GM12878 (cell line): ENCODE data around the gene PPIC. TPM values are rescaled to one million over a fixed set of nuclear protein-coding genes. Genes with fewer than 3 reads are reported as not detected.

Experiments
- ATAC-seq: fragments of 200-7000 bp; cut with Tn5 transposase; 3 replicates; pipeline ENCODE4 v1.9.1; 2020; ENCODE audit warnings: mild to moderate bottlenecking, moderate library complexity
- BruUV-seq: library from RNA; stranded (reverse); fragments of 400-500 nt; replicated peaks from 2 replicates; lab custom pipeline; 2021; lab: Mats Ljungman, UMichigan
- CTCF ChIA-PET: fragments of 300-600 bp; sonication (Branson Sonifier 250); formaldehyde crosslinking; extraction: SDS; loops from one replicate; lab custom pipeline; 2021; ENCODE audit warnings: inconsistent platforms; lab: Yijun Ruan, JAX
- POLR2A ChIA-PET: fragments of 350-600 bp; formaldehyde crosslinking; extraction: SDS; loops from one replicate; lab custom pipeline; 2021; ENCODE audit warnings: inconsistent platforms; lab: Charles Lee
- RAD21 ChIA-PET: fragments of 300-600 bp; sonication (Branson Sonifier 250); formaldehyde crosslinking; loops from one replicate; lab custom pipeline; 2023; ENCODE audit warnings: antibody characterized with exemption; ENCODE audit not compliant: unreplicated experiment; lab: Charles Lee
- SMC1A ChIA-PET: fragments of 300-600 bp; sonication (Branson Sonifier 250); formaldehyde crosslinking; loops from one replicate; lab custom pipeline; 2023; ENCODE audit not compliant: unreplicated experiment, uncharacterized antibody; lab: Charles Lee
- DNase-seq: peaks from one replicate; pipeline ENCODE4 v3.0.0-alpha.2; 2011; ENCODE audit warnings: low read depth, low spot score
- FAIRE-seq: peaks from 3 replicates; lab custom pipeline; 2011; peaks lifted over from hg19 to GRCh38; lab: Jason Lieb, UNC
- H2AFZ ChIP-seq: 2 replicates; pipeline ENCODE4 v1.6.0; 2011; ENCODE audit warnings: low read depth, low read length, control low read depth; ENCODE audit not compliant: control insufficient read depth
- H3K27ac ChIP-seq: 2 replicates; pipeline ENCODE4 v1.5.1; 2011; ENCODE audit warnings: control low read depth; ENCODE audit not compliant: control insufficient read depth, insufficient read depth
- H3K27me3 ChIP-seq, 2 experiments: replicated peaks in 1 of 2; 2 replicates each; pipeline versions ENCODE4 v1.6.0 to v1.6.1; 2011; ENCODE audit warnings: low read length in 1 of 2; ENCODE audit not compliant: control insufficient read depth in 2 of 2, insufficient read depth in 2 of 2
- H3K36me3 ChIP-seq, 2 experiments: 2 replicates each; pipeline ENCODE4 v1.5.1; 2011; ENCODE audit warnings: low read length in 1 of 2; ENCODE audit not compliant: control insufficient read depth in 2 of 2, insufficient read depth in 2 of 2
- H3K4me1 ChIP-seq: 2 replicates; pipeline ENCODE4 v1.6.1; 2011; ENCODE audit warnings: mild to moderate bottlenecking, low read length, moderate library complexity, mixed read lengths; ENCODE audit not compliant: control insufficient read depth, insufficient read depth
- H3K4me2 ChIP-seq: 2 replicates; pipeline ENCODE4 v1.6.0; 2011; ENCODE audit warnings: control low read depth; ENCODE audit not compliant: control insufficient read depth, insufficient read depth
- H3K4me3 ChIP-seq: fragments of 200-600 bp; sonication (generic); 2 replicates; pipeline ENCODE4 v1.5.1; 2016
- H3K79me2 ChIP-seq: 2 replicates; pipeline ENCODE4 v1.6.0; 2011; ENCODE audit warnings: low read length; ENCODE audit not compliant: control insufficient read depth, insufficient read depth
- H3K9ac ChIP-seq: 2 replicates; pipeline ENCODE4 v1.8.0; 2011; ENCODE audit warnings: low read length, control low read depth, mixed read lengths; ENCODE audit not compliant: control insufficient read depth, insufficient read depth
- H3K9me3 ChIP-seq: replicated peaks from 3 replicates; pipeline ENCODE4 v1.5.1; 2011; ENCODE audit warnings: mild to moderate bottlenecking, low read length; ENCODE audit not compliant: control insufficient read depth, insufficient read depth
- H4K20me1 ChIP-seq: 2 replicates; pipeline ENCODE4 v1.6.0; 2011; ENCODE audit not compliant: control insufficient read depth, insufficient read depth
- BACH1 ChIP-seq: fragments of 450-650 bp; IDR thresholded peaks from 2 replicates; pipeline ENCODE4 v1.6.1; 2017; ENCODE audit warnings: mild to moderate bottlenecking, borderline replicate concordance
- BHLHE40 ChIP-seq, 2 experiments: fragments of 450-650 bp in 1 of 2; IDR thresholded peaks; 2 replicates each; pipeline ENCODE4 v1.6.1; 2011 to 2017; ENCODE audit warnings: low read depth in 2 of 2, borderline replicate concordance in 1 of 2, improper control_type of control experiment in 1 of 2, low read length in 1 of 2, mild to moderate bottlenecking in 1 of 2
- MYB ChIP-seq: fragments of 150-350 bp; IDR thresholded peaks from 2 replicates; pipeline ENCODE4 v1.6.1; 2014; ENCODE audit warnings: mild to moderate bottlenecking, low read depth, low read length, borderline replicate concordance
- RAD21 ChIP-seq: IDR thresholded peaks from 2 replicates; pipeline ENCODE4 v1.6.1; 2011; ENCODE audit warnings: mild to moderate bottlenecking, low read depth, low read length, moderate library complexity; ENCODE audit not compliant: insufficient read depth
- SMAD1 ChIP-seq: fragments of 450-650 bp; IDR thresholded peaks from 2 replicates; pipeline ENCODE4 v1.6.1; 2018; ENCODE audit warnings: mild to moderate bottlenecking, low read depth; ENCODE audit not compliant: partially characterized antibody
- WGBS: methylation state at CpG from one replicate; pipeline ENCODE4 v1.1.6; 2016; ENCODE audit warnings: low lambda C conversion rate; ENCODE audit not compliant: insufficient replicate concordance, insufficient coverage; ENCODE audit errors: missing lambda C conversion rate; 5-methylcytosine and 5-hydroxymethylcytosine counted together
- in situ Hi-C: fragments of 300-500 bp; cut with MboI; formaldehyde crosslinking; loops from 9 replicates; pipeline ENCODE4 v1.14.3; 2018; ENCODE audit warnings: mixed read lengths
- intact Hi-C: fragments of 100-400 bp; cut with micrococcal nuclease; formaldehyde crosslinking; loops from one replicate; pipeline ENCODE4 v1.14.2; 2022; ENCODE audit not compliant: unreplicated experiment
- polyA plus RNA-seq, 11 experiments: library from polyadenylated mRNA; depleted of rRNA in 4 of 11; unstranded in 6 of 11; stranded (reverse) in 5 of 11; fragments of >200 nt; fragmentation: Nextera tagmentation in 4 of 11; fragmentation: Illumina TruSeq in 1 of 11; extraction: Ambion mirVana in 4 of 11; extraction: Trizol in 1 of 11; gene quantifications; 1 replicate in 1 of 11; 2 replicates in 10 of 11; pipeline versions ENCODE4 v1.2.1 to v1.2.3, GENCODE V29; 2011 to 2016; ENCODE audit warnings: inconsistent platforms in 2 of 11, missing spikeins in 2 of 11, low read depth in 1 of 11
- total RNA-seq, 4 experiments: library from RNA; depleted of rRNA in 3 of 4; stranded (reverse); fragments of >200 nt in 3 of 4; fragmentation: Illumina TruSeq in 1 of 4; extraction: Trizol in 1 of 4; gene quantifications; 2 replicates each; pipeline versions ENCODE4 v1.2.1 to v1.2.3, GENCODE V29; 2013 to 2021
- TF ChIP-seq, protein P1 (sequence below): fragments of 450-650 bp; IDR thresholded peaks from 2 replicates; pipeline ENCODE4 v1.6.1; 2018; ENCODE audit warnings: borderline replicate concordance, mild to moderate bottlenecking; ENCODE audit not compliant: partially characterized antibody
- TF ChIP-seq, protein P2 (sequence below): fragments of 150-350 bp; IDR thresholded peaks from 2 replicates; pipeline ENCODE4 v1.6.1; 2016; ENCODE audit warnings: low read depth, low read length

PPIC gene
- total and polyA plus RNA-seq, 10 of the 15 experiments (the other 5 are each of a cell fraction or from before 2014, with no cell fraction given): 0.12 to 0.21 TPM; not detected in 8

GRCh38 chr5:123000731-123001130, 35.8 kb downstream of the PPIC start:
- in situ Hi-C loops (loop anchor here (5.0 kb wide), 2 partner anchors 103 to 483 kb away; no protein-coding TSS in a partner anchor), intact Hi-C loops (loop anchor here (1.0 to 10.0 kb wide), 5 partner anchors 103 to 808 kb away; no protein-coding TSS in a partner anchor)
- H3K36me3 ChIP-seq: no peaks in the 10 kb centered on the region
- WGBS: 87% methylated on average over 1 of the region's 1 CpG
- H3K79me2 ChIP-seq: no peaks in the 10 kb centered on the region
- SMC1A ChIA-PET: interaction anchor here (0.9 kb wide), 1 partner anchor 12 kb away, joined by 3 read pairs; no protein-coding TSS in a partner anchor
- CTCF ChIA-PET: interaction anchor here (0.6 to 1.9 kb wide), 4 partner anchors 8 to 484 kb away, joined by 3 to 11 read pairs (median 5); no protein-coding TSS in a partner anchor
- H3K27ac ChIP-seq: no peak overlapping the region
- H3K4me3 ChIP-seq: no peak overlapping the region
- BruUV-seq: no TSS peak
- H3K9ac ChIP-seq: no peak overlapping the region
- no peak for DNase-seq
- RAD21 ChIA-PET: interaction anchor here (1.2 kb wide), 1 partner anchor 485 kb away, joined by 7 read pairs; no protein-coding TSS in a partner anchor
- H4K20me1 ChIP-seq: no peaks in the 10 kb centered on the region
- no peaks in the 10 kb centered on the region for H3K9me3 ChIP-seq
- ATAC-seq: no peak
- no peak for FAIRE-seq
- H3K27me3 ChIP-seq: no peaks in the 10 kb centered on the region
- H2AFZ ChIP-seq: no peak overlapping the region
- TF ChIP-seq, protein P1, sequence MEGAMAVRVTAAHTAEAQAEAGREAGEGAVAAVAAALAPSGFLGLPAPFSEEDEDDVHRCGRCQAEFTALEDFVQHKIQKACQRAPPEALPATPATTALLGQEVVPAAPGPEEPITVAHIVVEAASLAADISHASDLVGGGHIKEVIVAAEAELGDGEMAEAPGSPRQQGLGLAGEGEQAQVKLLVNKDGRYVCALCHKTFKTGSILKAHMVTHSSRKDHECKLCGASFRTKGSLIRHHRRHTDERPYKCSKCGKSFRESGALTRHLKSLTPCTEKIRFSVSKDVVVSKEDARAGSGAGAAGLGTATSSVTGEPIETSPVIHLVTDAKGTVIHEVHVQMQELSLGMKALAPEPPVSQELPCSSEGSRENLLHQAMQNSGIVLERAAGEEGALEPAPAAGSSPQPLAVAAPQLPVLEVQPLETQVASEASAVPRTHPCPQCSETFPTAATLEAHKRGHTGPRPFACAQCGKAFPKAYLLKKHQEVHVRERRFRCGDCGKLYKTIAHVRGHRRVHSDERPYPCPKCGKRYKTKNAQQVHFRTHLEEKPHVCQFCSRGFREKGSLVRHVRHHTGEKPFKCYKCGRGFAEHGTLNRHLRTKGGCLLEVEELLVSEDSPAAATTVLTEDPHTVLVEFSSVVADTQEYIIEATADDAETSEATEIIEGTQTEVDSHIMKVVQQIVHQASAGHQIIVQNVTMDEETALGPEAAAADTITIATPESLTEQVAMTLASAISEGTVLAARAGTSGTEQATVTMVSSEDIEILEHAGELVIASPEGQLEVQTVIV: no peak
- TF ChIP-seq BACH1 (no peak), RAD21 (no peak), BHLHE40 (IDR thresholded peaks at IDR 0.05; ENCODE audit: borderline replicate concordance in 1 of 2, low read depth in 2 of 2, low read length in 1 of 2) (no peak), SMAD1 (no peak), MYB (no peak)
- TF ChIP-seq, protein P2, sequence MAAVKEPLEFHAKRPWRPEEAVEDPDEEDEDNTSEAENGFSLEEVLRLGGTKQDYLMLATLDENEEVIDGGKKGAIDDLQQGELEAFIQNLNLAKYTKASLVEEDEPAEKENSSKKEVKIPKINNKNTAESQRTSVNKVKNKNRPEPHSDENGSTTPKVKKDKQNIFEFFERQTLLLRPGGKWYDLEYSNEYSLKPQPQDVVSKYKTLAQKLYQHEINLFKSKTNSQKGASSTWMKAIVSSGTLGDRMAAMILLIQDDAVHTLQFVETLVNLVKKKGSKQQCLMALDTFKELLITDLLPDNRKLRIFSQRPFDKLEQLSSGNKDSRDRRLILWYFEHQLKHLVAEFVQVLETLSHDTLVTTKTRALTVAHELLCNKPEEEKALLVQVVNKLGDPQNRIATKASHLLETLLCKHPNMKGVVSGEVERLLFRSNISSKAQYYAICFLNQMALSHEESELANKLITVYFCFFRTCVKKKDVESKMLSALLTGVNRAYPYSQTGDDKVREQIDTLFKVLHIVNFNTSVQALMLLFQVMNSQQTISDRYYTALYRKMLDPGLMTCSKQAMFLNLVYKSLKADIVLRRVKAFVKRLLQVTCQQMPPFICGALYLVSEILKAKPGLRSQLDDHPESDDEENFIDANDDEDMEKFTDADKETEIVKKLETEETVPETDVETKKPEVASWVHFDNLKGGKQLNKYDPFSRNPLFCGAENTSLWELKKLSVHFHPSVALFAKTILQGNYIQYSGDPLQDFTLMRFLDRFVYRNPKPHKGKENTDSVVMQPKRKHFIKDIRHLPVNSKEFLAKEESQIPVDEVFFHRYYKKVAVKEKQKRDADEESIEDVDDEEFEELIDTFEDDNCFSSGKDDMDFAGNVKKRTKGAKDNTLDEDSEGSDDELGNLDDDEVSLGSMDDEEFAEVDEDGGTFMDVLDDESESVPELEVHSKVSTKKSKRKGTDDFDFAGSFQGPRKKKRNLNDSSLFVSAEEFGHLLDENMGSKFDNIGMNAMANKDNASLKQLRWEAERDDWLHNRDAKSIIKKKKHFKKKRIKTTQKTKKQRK: no peak
- H3K4me2 ChIP-seq: no peak overlapping the region
- no peaks in the 10 kb centered on the region for H3K4me1 ChIP-seq
- POLR2A ChIA-PET: no interaction called here
